IPS DF 6.9 (cell line): ENCODE measurements around the gene BOD1.

ENCODE experiments used
- DNase-seq: peaks from one replicate; pipeline ENCODE4 v3.0.0-alpha.2; 2013; ENCODE audit warnings: low read depth, low spot score
- H3K27ac ChIP-seq: one replicate; pipeline ENCODE4 v1.5.1; 2013; ENCODE audit warnings: low read length, control low read depth
- H3K27me3 ChIP-seq: 2 replicates; pipeline ENCODE4 v1.6.1; 2013; ENCODE audit warnings: mild to moderate bottlenecking, low read length; ENCODE audit not compliant: control insufficient read depth, insufficient read depth
- H3K36me3 ChIP-seq: 2 replicates; pipeline ENCODE4 v1.6.1; 2013; ENCODE audit warnings: low read length; ENCODE audit not compliant: control insufficient read depth, insufficient read depth
- H3K4me1 ChIP-seq: 2 replicates; pipeline ENCODE4 v1.6.1; 2013; ENCODE audit warnings: low read length; ENCODE audit not compliant: control insufficient read depth, insufficient read depth
- H3K4me3 ChIP-seq: 2 replicates; pipeline ENCODE4 v1.5.1; 2013; ENCODE audit warnings: mild to moderate bottlenecking, low read length
- H3K9me3 ChIP-seq: 2 replicates; pipeline ENCODE4 v1.6.1; 2013; ENCODE audit warnings: low read length, inconsistent platforms; ENCODE audit not compliant: control insufficient read depth, insufficient read depth
- WGBS: extraction: QIAGEN DNeasy Blood & Tissue Kit; methylation state at CpG from one replicate; pipeline ENCODE4 v1.1.7; 2013; ENCODE audit warnings: mixed read lengths, missing lambda C conversion rate; ENCODE audit not compliant: insufficient read length, insufficient coverage; 5-methylcytosine and 5-hydroxymethylcytosine counted together

The BOD1 gene

DNA sequence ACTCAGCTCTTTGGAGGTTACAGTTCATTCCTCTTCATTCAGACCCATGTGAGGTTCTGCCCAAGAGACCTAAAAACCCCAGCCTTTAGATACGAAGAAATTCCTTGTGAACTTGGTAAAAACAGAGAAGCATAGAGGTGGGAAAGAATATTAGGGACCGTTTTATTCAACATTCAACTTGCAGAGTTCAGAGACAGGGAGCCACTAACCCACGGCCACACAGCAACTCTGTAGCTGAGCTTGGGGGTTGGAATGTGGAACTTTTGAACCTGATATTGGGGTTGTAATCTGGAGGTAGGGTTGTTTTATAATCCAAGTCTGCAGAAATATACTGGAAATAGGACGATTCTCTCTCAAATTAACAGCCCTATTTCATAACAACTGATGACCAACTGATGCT is 10.8 kb upstream of the BOD1 start:
- H3K4me1 ChIP-seq: peaks cover 8% of the 10 kb centered on the region; the same call in 1 of the 2 replicates
- no peaks in the 10 kb centered on the region for H3K27me3 ChIP-seq
- WGBS: no CpG with 5 or more reads among the region's 4 CpGs
- no peak overlapping the region for H3K4me3 ChIP-seq
- DNase-seq: no peak
- H3K36me3 ChIP-seq: no peaks in the 10 kb centered on the region
- H3K9me3 ChIP-seq: no peaks in the 10 kb centered on the region
- no peak overlapping the region for H3K27ac ChIP-seq

DNA sequence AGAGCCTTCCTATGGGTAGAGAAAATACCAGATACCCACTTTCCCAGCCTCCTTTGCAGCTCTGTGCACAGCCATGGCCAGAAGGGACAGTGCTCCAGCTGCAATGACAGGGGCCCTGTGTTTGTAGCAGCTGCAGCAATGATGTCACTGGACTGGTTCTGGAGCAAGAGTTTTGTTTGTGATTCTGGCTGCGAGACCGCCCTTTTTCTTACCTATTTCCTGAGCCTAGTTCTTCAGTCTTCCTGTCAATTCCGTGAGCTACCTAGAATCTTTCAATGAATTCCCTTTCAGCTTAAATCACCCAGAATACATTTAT is 10.0 kb upstream of the BOD1 start:
- H3K27ac ChIP-seq: no peak overlapping the region
- H3K27me3 ChIP-seq: no peaks in the 10 kb centered on the region
- no CpG with 5 or more reads among the region's 3 CpGs for WGBS
- H3K4me1 ChIP-seq: peaks cover 8% of the 10 kb centered on the region; the same call in 1 of the 2 replicates
- no peak overlapping the region for H3K4me3 ChIP-seq
- H3K36me3 ChIP-seq: no peaks in the 10 kb centered on the region
- H3K9me3 ChIP-seq: no peaks in the 10 kb centered on the region
- no peak for DNase-seq

DNA sequence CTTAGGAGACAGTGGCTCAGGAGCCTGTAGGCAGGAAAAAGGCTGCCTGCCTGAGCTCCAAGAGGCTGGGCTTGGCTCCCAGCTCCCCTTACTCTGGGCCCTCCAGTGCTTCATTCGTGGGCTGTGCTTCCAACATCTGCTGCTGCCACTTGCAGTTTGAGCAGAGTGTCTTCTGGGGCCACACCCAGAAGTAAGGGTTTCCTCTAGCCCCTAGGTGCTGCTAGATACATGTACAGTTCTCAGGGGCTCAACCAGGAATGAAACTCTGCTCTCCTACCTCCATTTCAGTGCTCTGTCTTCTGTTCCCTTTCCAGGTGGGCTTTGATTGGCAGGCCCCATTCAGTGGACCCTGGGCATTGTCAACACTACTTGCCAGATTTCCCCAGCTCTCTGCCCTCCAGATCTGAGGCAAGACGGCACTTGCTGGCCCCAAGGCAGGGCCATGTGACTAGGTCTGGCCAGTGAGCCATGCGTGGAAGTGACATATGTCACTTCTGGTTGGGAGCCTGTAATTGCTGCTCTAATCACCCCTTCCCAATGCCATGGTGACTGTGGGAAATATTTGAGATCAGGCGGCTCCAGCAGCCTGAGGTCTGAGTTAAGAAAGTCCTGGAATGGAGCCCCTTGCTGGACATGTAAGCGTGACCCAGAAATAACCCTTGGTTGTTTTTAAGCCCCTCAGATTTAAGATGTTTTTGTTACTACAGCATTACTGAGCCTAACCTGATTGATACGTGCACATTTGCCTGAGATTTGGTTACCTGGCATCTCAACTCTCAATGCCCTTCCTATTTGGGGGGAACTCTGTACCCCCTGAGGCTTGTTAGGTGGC is 9.4 kb upstream of the BOD1 start:
- Histone ChIP-seq H3K4me3 (no peak overlapping the region), H3K27me3 (no peaks in the 10 kb centered on the region), H3K27ac (no peak overlapping the region), H3K36me3 (no peaks in the 10 kb centered on the region), H3K9me3 (no peaks in the 10 kb centered on the region), H3K4me1 (peaks cover 8% of the 10 kb centered on the region; the same call in 1 of the 2 replicates)
- WGBS: no CpG with 5 or more reads among the region's 6 CpGs
- DNase-seq: no peak

DNA sequence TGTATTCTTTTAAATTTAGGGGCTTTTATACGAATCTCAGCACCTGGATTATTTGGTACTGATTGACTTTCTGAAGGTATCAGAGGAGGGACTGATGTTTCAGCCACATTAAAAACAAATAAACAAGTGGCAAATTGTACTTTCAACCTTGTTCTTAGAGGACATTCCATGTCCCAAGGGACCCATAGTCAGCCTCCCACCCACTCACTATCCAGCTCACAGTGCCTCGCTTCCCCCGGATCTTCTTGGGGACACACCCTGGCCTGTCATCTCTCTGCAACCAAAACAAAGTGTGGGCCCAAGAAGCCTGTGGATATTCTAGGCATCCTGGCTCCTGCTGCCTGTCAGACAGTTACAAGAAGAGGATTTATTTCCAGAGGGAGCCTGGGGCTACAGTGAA is 8.8 kb upstream of the BOD1 start:
- Histone ChIP-seq H3K27me3 (no peaks in the 10 kb centered on the region), H3K27ac (no peak overlapping the region), H3K9me3 (no peaks in the 10 kb centered on the region), H3K4me1 (peaks cover 8% of the 10 kb centered on the region; the same call in 1 of the 2 replicates), H3K4me3 (no peak overlapping the region), H3K36me3 (no peaks in the 10 kb centered on the region)
- WGBS: no CpG with 5 or more reads among the region's 3 CpGs
- DNase-seq: no peak

DNA sequence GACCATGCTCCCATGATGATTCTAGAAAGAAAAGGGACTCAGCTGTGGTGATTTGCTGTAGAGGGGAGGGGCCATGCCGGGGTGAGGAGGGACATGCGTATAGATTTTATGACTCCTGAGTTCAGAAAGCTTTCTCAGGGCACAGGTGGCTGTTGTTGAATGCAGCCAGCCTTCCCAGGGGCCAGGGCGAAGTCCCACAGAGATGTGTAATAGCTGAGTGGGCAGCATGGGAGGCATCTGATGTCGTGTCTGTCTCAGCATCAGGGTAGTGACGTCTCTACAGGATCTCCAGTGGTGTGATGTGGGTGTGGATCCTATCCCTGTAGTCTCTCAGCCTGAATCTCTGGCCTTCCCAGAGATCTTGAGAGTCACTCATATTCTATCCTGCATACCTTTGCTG is 7.8 kb upstream of the BOD1 start:
- no peak for DNase-seq
- H3K27me3 ChIP-seq: no peaks in the 10 kb centered on the region
- no peaks in the 10 kb centered on the region for H3K36me3 ChIP-seq
- no peak overlapping the region for H3K27ac ChIP-seq
- no peaks in the 10 kb centered on the region for H3K9me3 ChIP-seq
- H3K4me3 ChIP-seq: no peak overlapping the region
- peaks cover 7% of the 10 kb centered on the region; the same call in 1 of the 2 replicates for H3K4me1 ChIP-seq
- no CpG with 5 or more reads among the region's 5 CpGs for WGBS

DNA sequence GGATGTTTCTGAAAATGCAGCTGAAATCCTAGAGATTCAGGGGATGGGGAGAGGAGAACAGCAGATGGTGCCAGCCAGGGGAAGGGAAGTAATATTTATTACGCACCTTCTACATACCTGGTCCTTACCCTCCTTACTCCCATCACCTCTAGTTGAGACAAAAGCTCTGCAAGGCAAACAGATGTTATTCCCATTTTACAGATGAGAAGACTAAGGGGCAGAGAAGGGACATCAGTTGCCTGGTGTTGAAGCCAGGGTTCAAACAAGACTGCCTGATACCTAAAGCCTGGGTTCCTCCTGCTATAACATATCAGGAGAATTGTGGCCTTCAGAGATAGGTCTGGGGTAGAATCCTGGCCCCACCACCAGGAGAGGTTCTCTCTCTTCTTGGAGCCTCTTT is 7.3 kb upstream of the BOD1 start:
- H3K4me3 ChIP-seq: no peak overlapping the region
- WGBS: no CpG with 5 or more reads among the region's 1 CpG
- no peaks in the 10 kb centered on the region for H3K27me3 ChIP-seq

DNA sequence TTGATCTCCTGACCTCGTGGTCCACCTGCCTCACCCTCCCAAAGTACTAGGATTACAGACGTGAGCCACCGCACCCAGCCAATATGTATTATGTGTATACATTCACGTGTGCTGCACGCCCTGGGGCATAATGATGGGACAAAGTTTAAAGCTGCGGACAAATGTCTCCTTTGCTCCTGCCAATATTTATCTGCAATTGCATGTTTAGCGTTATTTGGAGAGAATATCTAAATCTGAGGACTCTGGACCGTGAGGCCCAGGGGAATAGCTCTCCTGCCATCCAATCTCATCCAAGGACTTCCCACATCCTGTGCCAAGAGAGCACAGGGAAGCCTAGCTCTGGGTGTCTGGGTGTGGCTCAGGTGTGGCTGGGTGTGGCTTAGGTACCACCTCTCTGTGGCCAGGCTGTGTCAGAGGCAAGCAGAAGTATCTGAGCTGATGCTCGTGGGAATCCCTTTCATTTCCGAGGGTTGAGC is 6.9 kb upstream of the BOD1 start:
- WGBS: no CpG with 5 or more reads among the region's 10 CpGs
- H3K27me3 ChIP-seq: no peaks in the 10 kb centered on the region

More for the DNA sequence above, 7.3 kb upstream of the BOD1 start:
- no peaks in the 10 kb centered on the region for H3K9me3 ChIP-seq
- H3K4me1 ChIP-seq: peaks cover 5% of the 10 kb centered on the region; the same call in 1 of the 2 replicates
- no peak overlapping the region for H3K27ac ChIP-seq
- DNase-seq: no peak
- H3K36me3 ChIP-seq: no peaks in the 10 kb centered on the region

DNA sequence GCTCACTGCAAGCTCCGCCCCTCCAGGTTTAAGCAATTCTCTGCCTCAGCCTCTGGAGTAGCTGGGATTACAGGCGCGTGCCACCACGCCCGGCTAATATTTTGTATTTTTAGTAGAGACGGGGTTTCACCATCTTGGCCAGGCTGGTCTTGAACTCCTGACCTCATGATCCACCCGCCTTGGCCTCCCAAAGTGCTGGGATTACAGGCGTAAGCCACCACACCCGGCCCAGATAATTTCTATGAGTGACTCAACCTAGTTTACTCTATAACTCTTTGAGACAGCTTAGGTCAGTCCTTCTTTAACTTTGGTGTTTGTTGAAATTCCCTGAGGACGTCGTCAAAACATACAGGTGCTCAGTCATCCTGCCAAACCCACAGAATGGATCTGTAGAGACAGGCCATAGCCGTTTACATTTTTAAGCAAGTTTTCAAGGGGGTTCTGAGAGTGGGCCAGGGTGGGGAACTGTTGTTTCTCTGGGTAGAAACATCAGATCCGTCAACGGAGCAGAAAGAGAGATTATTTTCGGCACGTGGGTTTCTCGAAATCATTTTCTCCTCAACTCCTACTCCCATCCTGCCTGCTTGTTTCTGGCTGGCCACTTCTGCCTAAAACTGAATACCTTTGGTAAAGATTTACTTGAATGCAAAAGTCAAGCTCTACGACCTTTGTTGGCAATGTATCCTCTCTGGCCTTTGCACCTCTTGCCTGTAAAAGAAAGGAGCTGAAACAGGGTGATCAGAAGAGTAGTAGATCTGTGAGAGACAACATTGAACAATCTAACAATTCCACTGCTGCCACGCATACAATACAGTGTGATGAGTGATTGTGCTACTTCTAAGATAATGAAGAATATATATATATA is 6.0 kb upstream of the BOD1 start:
- Histone ChIP-seq H3K4me1 (no peaks in the 10 kb centered on the region), H3K36me3 (no peaks in the 10 kb centered on the region), H3K27me3 (no peaks in the 10 kb centered on the region), H3K9me3 (no peaks in the 10 kb centered on the region), H3K4me3 (no peak overlapping the region), H3K27ac (no peak overlapping the region)
- no CpG with 5 or more reads among the region's 19 CpGs for WGBS
- DNase-seq: no peak

More for the DNA sequence above, 6.9 kb upstream of the BOD1 start:
- no peaks in the 10 kb centered on the region for H3K9me3 ChIP-seq
- peaks cover 1% of the 10 kb centered on the region; the same call in 1 of the 2 replicates for H3K4me1 ChIP-seq
- no peak overlapping the region for H3K4me3 ChIP-seq
- H3K27ac ChIP-seq: no peak overlapping the region
- no peak for DNase-seq
- H3K36me3 ChIP-seq: no peaks in the 10 kb centered on the region

DNA sequence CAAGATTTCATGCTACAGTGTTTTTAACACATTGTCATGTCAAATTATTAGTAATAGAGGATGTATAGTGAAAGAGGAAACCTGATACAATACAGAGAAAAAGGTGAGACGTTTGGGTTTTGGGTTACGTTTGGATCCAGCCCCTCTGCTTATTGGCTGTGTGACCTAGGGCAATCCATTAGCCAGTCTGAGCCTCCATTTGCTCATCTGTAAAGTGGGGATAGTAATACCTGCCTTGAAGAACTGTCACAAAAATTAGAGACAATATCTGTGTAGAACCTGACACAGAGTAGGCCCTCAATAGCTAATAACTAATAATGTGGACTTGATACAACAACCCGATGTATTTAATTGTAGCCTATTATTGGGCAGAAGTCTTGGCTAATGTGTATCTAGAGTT is 4.3 kb upstream of the BOD1 start:
- Histone ChIP-seq H3K4me3 (no peak overlapping the region), H3K4me1 (no peaks in the 10 kb centered on the region), H3K27me3 (no peaks in the 10 kb centered on the region), H3K27ac (no peak overlapping the region), H3K9me3 (no peaks in the 10 kb centered on the region), H3K36me3 (no peaks in the 10 kb centered on the region)
- 86% methylated on average over 2 of the region's 3 CpGs for WGBS
- DNase-seq: no peak

DNA sequence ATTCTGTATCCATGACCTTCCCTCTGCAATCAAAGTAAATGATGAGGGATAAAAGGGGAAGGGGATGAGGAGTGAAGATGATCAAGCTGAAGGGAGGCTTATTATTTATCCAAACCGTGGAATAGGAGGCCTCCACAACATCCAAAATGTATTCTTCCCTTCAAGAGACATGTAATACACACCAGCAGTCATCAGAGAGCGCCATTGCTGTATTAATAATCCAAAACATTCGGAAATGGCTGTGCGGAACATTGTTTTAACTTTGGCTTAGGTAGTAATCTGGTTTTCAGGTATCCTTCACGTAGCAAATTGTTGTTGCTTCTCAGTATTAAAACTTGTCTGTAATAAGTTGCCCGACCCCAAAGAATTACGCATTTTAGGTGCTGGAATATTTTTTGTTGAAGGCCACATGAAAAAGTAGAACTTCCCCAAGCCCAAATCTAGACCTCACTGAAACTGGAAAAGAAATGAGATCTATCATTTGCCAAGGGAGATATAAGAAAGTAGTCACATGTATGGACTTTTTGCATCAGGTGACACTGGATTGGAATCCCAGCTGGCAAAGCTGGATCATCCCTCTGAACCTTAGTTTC is 2.6 kb upstream of the BOD1 start:
- no peak overlapping the region for H3K4me3 ChIP-seq
- no CpG with 5 or more reads among the region's 7 CpGs for WGBS
- H3K4me1 ChIP-seq: peaks cover 2% of the 10 kb centered on the region; the same call in 1 of the 2 replicates
- no peaks in the 10 kb centered on the region for H3K36me3 ChIP-seq
- H3K27me3 ChIP-seq: no peaks in the 10 kb centered on the region
- no peak overlapping the region for H3K27ac ChIP-seq
- peak; percentile 33 for DNase-seq
- no peaks in the 10 kb centered on the region for H3K9me3 ChIP-seq
